Hematopoietic multipotent progenitor cell (in vitro differentiated cells): ENCODE measurements around the gene DAP. TPM values are rescaled to one million over a fixed set of nuclear protein-coding genes. Genes with fewer than 3 reads are reported as not detected.

Experiments
- DNase-seq, 3 donors: peaks; one replicate each; pipeline ENCODE4 v3.0.0-alpha.2; 2011 to 2015; ENCODE audit warnings: low read depth in 2 of 3, low spot score in 2 of 3
- total RNA-seq: library from RNA; depleted of rRNA; stranded (reverse); fragments of >200 nt; gene quantifications from one replicate; pipeline ENCODE4 v1.2.3, GENCODE V29; 2012

The DAP gene
- total RNA-seq, 1 donor = 23.4 TPM

DNA sequence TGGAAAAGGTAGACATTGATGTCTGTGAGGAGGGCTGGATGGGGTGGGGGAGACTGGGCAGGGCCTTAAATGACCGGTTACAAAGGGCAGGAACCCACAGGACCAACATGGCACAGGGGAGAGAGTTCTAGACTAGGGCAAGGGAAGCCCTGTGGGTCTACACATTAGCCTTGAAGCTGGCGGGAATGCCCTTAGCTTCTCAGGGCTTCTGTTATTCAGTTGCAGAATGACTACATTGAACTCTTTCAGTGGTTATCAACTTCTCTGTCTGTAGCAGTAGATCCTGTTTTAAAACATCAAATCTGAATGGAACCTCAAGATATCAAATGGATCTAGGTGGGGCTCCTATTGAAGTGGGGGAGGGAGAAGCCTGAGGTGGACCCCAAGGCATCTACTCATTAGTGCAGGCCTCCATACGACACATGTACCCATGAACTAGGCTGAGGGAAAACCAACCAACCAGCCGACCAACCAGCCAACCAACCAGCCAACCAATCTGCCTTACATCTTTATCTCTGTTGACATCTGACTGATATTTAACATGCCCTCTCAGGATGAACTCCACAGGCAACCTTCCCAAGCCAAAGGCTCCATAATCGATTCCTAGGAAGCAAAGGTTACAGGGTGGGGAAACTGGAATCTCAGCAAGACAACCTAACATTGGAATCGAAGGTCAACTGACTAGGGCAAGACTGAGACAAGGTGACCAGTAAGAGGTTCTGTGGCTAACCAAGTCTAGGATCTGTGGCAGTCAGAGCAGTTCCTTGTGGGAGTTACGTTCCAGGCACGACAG lies 48.3 kb downstream of the DAP start:
- no peak for DNase-seq

DNA sequence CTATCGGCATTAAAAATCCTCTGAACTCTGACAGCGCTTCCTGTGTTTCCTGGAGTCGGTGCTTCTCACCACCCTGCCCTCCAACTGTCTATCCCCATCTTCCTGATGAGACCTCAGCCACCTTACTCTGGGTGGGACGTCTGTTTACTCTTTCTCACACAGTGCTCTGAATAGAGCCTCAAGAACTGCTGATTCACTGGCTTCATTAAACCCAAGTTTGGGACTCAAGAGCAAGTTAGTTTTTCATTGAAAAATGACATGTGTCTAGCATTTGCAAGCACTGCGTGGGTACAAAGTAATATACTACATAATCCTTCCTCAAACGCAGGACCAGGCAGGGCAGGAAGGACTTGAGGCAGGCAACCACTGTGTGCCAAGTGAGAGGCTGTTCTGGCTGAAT lies 49.5 kb downstream of the DAP start:
- no peak for DNase-seq

DNA sequence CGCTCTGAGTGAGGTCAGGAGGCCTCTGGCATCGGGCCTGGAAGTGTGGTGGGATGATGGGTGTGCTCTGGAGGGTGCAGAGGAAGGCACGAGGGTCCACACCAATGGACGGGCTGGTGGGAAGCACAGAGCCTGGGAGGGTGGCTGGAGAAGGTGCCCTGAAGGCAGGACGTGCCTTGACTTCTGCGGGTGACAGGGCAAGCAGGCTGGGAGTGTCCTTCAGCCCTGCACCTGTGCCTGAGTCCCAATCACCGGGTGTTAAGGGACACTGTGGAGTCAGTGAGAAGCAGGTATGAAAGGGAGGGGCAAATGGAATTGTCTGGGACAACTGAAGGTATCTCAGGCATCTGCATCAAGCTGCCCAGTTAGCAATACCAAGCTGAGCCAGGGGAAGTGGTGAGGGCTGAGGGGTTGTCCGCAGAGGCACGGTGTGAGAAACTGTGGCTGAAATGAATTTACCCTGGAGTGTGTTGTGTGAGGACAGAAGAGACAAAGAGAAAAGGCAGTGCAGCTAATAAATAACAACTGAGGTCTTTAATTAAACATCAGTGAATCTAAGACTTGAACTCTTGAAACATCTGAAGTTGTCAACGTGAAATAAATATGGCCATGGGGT lies 50.4 kb downstream of the DAP start:
- no peak for DNase-seq

DNA sequence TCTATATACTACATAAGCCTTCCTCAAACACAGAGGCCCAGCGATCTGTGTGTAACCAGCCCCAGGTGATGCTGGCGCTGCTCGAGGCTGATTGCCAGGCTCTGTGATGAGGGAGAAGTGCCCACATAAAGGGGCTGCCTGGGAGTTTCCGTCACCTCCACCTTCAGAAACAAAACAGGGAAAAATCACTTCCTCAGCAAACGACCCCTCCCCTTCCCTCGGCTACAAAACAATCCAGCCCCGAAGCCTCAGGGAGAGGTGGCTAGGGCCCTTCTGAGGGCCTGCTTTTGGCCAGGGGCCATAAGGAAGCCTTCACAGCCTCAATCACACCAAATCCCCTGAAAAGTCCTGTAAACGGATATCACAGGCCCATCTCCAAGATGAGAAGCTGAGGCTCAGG lies 51.1 kb downstream of the DAP start:
- no peak for DNase-seq

DNA sequence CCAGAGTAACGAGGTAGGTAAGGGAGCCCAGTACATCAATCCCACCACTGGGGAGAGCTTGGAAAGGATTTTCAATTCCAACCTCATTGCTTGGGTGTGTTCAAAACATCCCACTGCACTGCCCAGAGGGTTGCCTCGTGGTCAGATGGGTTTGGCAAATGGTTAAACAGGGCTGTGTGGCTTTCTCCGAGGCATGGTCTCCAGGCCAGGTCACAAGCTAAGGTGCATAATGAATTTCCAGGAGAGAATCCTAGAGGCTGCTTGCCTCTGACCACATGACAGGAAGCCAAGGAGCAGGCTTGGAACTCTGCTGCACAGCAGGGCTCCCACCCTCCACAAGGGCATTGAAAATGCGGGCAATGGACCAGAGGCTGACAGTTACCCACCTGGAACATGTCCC lies 51.6 kb downstream of the DAP start:
- DNase-seq = no peak

DNA sequence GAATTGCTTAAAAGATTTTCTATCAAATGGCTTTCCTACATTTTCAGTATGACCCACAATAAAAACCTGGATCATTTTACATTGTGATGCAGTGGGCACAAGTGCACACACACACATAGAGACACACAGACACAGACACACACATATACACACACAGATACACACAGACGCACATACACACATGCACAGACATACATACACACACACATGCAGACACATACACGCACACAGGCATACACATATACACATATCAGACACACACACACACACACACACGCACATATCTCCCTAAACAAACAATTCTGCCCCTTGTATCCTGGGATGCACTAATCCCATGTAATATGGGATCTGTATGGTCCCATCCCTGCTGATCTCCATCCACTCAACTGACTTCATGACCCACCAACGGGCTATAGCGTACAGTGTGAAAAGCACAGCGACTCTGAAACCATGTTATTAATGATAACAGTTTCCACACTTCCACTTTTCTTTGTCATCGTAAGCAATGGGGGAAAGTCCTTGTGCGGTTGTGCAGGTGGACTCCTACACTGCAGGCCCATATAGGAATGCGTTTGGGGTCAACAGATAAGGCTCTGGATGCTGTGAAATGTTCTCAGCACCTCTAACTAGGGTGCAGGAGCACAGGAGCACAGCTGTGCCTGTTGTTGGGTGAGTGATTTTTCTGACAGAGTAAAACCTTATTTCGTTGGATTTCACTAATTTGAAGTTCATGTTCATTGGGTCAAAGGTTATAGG lies 52.7 kb downstream of the DAP start:
- DNase-seq = no peak

DNA sequence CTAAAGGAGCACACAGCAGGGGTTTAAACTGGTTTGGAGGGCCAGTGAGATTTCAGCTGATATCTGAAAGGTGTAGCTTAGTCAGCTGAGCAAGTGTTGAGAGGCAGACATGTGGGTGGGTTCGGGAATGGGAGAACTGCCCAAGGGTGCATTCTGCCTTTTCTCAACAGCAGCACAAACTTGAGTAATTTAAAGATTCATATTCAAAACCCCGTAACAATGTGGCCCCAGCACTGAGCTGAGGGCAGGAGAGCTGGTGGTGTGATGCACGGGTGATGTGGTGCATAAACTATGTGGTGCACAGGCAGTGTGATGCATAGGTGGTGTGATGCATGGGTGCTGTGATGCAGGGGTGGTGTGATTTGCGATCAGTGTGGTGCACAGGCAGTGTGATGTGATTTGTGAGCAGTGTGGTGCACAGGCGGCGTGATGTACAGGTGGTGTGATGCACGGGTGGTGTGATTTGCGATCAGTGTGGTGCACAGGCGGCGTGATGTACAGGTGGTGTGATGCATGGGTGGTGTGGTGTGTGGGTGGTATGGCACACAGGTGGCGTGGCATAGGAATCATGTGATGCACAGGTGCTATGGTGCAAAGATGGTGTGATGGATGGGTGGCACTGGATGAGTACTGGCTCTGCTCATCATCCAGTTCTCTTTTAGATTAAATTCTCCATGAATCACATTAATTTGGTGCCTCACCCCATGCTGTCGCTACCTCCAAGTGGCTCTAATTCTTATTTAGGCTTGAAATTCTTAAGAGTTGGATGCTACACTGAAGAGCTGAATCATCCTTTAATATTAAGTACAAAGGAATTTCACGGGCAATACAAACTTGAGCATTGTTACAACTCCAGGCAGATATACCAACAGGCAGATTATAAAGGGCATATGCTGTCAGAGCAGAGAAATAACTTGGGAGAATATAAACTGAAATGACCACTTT lies 53.6 kb downstream of the DAP start:
- no peak for DNase-seq

DNA sequence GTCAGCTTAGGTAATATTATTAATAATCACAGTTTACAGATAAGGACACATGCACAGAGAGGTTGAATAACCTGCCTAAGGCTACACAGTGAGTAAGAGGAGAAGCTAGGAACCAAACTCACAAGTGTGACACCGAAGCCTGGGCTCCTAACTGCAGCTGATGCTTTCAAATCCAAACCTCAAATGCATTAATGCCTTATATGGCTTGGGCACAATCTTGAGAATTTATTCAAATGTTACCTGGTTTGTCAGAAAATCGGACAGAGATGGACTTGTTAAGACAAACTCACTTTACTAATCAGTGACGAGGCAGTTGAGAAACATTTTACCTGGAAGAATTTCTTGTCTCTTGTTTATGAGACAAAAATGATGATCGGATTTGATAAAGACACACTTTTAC lies 54.7 kb downstream of the DAP start:
- no peak for DNase-seq

DNA sequence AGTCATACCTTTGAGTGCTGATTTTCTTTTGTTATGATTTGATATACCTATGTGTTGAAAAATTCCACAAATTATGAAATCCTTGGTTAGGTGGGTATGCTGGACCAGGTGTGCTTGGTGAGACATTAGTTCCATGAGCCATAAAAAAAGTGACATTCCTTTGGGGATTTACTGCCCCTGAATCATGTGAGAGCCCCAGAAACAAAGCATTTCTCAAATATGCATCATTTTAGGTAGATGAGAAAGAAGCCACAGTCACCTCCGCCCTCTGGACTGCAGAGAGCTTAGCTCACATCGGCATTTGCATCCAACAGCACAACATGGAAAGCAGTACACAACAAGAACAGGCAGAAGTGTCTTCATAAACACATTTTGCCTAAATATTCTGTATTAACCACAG lies 55.3 kb downstream of the DAP start:
- no peak for DNase-seq

DNA sequence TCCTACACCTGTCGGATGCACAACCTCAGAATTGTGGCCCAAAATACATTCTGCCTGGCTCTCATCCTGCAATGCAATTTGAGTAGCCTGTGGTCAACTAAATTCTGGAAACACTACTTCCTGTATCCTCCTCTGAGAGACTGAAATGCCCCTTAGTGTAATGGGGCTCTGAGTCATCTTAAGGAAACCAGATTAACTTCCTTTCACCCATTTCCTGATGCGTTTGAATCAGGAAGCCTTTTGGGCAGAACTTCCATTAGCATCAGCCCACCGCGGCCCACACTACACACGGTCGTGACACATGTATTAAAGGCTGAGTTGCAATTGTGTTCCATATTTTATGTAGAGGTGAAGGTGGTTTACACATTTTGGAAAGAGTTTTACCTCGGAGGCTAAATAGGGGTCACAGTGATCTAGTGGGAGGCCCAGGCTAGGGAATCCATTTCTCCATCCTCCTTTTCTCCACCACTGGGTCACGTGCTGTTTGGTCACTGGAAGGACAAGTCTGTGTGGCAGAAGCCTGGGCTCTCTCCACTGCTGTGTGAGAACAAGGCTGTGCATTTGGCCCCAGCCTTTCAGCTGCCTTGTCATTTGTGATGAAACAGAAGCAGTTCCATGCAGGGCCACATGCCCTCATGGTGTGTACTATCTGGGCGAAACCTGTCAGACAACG lies 55.9 kb downstream of the DAP start:
- DNase-seq = peak in 2 of 3 donors; percentile 42 to 46

DNA sequence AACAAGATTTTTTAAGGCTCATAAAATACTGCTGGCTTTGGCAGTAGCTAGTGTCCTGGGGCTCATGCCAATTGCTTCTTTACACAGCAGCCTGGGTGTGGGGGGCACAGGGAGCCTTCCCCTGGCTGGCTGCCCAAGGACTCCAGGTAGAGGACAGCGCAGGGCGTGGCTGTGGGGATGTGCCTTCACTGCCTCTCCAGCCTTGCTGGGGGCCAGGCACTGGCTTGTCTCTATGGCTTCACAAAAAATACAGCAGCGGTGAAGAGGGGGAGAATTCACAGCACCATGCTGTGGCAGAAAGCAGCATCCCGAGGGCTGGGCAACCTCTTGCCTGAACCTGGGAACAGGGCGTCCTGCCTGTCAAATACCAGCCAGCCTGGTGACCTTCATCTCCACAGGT lies 57.4 kb downstream of the DAP start:
- DNase-seq = no peak

DNA sequence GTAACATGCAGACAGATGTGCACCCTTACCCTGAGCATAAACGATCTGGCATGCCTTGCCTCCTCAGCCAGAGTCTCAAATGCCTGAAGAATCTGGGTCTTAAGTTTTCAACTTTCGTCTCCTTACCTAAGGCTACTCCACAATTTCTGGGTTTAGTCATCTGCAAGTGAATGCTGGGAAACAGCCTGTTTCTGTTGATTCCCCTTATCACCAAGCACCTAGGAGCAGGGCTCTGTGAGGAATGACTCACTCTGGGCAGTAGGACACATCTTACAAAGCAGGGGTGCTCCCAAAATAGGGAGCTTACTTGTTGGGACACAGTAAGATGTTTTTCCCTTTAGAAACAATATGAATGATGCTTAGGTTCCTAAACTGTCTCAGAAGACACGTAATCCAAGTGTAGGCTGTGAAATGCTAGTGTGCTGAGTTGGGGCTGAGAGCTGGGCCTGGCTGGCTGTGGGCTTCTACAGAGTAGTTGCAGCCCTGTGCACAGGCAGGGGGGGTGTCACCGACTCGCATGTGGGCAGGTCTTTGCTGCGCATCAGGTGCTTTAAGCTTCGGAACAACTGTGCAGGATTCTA lies 58.0 kb downstream of the DAP start:
- DNase-seq = no peak

DNA sequence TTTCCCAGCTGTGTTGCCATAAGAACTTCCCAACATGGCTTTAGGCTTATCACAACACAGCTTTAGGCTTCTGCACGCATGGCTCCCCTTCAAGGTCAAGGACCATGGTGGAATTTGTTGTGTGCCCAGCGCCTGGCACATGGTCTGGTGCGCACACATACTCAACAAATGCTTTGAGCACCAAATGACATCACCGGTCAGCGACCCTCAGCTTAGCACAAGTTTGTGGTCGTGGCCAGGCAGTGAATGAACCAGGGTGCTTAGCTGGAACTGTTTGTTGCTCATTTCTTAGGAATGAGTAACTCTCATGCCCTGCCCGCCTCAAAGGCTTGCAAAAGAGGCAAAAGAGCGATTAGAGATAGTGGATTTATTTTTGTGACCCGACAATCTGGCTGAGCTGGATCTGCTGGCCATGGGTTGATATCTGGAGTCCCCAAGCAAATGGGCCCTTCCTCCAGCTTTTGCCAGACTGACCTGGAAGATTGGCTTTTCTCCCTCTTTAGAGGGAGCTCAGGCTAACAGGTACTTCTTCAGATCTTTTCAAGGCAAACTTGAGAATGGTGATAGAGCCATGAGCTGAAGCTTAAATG lies 58.9 kb downstream of the DAP start:
- DNase-seq = no peak

DNA sequence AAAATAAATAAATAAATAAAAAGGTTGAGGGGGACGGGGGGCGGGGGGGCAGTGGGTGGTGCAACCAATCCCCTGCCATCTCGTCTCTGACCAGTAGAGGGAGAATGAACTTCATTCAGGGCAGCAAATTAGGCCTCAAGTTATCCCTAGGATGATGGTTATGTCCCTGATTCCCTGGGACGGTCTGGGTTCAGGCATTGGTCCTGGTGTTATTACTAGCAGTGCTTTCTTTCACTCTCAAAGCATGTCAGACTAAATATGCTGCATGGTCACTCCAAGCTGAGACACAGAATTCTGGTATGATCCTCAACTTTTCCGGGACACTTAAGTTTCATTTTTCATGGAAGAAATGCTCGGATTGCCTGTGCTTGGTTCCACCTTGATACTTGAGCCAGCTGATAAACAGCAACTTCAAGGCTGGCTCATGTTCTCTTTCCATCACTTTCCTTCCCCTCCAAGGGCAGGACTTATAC lies 59.4 kb downstream of the DAP start:
- DNase-seq = peak in 2 of 3 donors; percentile 34 to 61

DNA sequence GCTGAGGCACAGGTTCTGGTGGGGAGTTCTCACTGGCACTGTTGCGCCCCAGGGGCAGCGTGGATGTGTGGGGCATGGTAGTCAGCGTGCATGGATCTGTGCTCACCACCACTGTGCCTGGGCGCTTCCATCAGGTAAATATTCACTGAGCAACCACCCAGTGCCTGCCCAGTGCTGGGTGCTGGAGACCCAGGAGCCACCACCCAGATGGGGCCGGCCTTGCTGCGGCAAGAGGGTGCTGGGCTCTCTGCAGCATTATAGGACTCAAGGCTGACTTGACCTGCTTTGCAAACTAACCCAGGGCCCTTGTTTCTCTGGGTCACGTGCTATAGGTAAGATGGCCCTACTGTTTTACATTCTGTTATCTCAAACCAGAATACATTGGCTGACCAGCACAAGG lies 60.5 kb downstream of the DAP start:
- no peak for DNase-seq

DNA sequence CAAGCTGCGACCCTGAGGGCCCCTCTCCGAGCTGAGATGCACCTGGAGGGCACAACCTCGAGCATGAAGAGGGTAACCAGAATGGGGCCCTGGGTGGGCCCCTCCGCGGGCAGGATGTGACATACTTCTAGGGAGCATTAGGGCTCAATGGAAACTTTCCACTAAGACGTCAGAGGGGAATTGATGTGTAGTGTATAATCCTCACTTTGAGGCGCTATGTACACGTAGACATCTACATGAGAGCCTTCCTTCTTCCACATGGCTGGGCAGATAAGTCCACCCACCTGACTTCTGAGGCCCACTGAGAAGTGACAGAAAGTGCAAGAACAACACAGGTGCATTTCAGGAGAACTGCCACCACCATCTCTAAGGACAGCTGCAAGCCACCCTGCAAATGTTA lies 61.0 kb downstream of the DAP start:
- no peak for DNase-seq

DNA sequence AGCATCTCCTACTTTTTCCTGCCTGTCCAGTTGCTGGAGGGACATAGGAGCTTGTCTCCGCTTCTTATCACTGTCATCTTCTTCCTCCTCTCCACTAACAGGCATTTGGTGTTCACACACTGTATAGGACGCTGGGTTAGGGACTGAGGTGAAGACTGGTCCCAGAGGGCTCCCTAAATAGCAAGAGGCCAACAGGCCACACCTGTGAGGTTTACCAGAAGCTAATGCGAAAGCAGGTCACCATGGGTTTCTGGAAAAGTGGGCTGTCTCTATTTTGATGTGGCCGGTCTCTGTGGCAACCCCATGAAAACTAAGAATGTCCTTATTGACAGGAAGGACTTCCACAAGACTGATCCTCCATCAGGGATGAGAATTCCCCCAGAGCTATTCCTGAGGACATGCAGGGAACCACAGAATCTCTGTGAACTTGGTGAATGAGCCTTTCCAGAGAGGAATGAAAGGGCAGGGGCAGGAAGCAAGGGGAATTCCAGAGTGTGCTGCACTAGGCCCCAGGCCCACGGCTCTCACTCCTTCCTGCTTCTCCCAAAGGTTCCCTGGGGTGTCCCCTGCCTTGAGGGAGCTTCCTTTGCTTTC lies 61.7 kb downstream of the DAP start:
- no peak for DNase-seq

DNA sequence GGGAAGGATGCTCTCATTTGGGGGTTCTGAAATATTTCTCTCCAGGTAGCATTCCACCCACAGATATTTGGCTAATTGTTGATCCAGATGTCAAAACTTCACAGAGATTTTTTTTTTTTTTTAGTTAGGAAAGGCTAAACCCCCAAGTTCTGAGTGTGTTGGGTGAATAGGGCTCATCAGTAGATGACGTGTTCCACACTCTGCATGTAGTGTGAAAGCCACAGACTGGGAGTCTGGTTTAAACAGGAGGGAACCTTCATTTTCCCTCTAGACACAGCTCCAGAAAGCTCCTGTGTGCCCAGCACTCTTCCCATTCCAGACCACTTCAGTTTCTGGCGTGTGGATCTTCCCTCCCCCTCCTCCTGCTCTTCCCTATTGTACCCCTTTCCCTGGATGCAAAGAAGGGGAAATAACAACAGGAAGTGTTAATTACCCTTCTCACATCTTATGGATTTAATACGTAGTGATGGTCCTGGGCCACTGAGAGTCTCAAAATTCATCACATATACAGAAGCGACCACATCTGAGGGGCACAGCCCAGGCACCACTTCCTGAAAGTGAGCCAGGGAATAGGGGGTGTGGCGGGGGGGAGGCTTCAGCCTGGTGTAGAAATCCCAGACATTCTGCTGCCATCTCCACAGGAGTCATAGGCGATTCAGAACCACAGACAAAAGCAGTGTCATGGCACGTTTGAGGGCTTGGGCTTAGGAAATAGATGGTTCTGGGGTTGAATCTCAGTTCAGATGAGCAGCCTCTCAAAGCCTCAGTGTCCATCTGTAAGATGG lies 65.1 kb downstream of the DAP start:
- no peak for DNase-seq
